ENCODE measurements around the gene DNAL4.

DNAL4 gene, protein sequence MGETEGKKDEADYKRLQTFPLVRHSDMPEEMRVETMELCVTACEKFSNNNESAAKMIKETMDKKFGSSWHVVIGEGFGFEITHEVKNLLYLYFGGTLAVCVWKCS

DNA sequence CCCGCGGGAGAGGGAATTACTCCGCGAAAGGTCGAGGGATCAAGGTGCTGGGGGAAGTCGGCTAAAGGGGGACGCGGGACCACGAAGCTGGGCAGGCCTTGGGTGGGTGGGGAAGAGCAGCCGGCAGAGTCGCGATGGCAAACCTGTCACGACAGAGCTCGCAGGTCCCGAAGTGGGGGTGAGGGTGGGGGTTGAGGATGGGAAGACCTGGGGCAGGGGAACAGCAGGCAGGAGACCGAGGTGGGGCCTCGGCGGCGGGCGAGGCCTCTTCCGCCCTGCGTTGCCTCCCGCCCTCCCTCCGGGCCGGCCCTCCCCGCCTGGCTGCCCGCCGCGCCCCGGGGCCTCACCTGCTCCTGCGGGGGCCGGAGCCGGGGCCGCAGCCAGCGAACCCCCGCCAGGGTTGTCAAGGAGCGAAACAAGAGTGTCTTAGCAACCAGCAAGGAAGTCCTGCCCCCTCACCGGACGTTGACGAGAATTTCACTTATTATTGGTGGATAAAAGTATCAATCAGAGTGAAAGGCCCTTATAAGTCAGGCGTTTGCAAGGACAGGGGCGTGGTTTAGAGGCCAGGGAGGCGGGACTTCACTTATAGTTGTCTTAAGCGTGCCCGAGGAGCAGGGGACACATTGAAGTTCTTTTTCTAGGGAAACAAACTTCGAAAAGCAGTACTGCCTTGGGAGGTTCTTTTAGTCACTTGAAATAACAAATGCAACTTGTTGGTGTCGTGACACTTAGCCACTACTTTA lies at the start of gene DNAL4:
DNAL4 (minus strand) TSS at position 423 of the 746 bp plus-strand sequence. CDS start 11,412 bp downstream, outside the sequence.
- DNase-seq (ENCODE audit: extremely low read depth in 1 of 2, low read depth in 1 of 2), result peak; percentile 70 to 91

DNA sequence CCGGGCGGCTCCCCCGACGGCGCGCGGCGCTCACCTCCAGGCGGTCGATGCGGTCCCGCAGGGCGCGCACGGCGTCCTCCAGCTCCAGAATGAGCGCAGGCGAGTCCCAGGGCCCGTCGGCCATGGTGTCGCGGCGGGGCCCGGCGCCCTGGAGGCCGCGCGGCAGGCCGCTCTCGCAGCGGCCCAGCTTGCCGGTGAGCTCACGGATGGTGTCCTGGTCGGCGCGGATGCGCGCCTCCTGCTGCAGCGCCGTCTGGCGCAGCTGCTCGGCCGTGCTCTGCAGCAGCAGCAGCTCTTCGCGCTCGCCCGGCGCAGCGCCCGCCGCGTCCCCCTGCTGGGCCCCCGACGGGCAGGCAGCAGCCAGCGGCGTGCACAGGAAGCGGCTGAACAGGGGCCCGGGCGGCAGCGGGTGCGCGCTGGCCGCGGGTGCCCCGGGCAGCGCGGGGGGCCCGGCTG lies 49.3 kb upstream of the DNAL4 start:
- DNase-seq (ENCODE audit: extremely low read depth in 1 of 2, low read depth in 1 of 2), result peak; percentile 16 to 38

GRCh38 chr22:38842512-38843200 lies 48.7 kb upstream of the DNAL4 start:
- DNase-seq (ENCODE audit: extremely low read depth in 1 of 2, low read depth in 1 of 2), result no peak

DNA sequence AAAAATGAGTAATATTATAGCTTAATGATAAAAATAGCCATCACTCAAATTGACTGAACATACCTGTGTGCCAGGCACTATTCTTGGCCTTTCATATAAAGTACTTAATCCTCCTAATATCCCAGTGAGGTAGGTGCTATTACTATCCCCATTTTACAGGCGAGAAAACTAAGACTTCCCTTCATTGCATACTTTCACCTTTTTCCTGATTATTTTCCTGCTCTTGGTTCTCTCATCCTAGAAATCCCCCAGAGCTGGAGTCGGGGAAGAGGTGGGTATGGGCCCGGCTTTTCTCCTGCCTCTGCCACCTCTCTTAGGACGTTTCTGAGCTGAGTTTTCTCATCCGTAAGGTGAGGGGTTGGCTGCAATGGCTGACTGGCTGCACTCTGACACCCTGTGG lies 47.7 kb upstream of the DNAL4 start:
- DNase-seq (ENCODE audit: extremely low read depth in 1 of 2, low read depth in 1 of 2), result no peak

- DNase-seq (ENCODE audit: extremely low read depth in 1 of 2, low read depth in 1 of 2), result no peak
These were observed 47.3 kb upstream of the DNAL4 start for GRCh38 chr22:38841211-38841610.

DNA sequence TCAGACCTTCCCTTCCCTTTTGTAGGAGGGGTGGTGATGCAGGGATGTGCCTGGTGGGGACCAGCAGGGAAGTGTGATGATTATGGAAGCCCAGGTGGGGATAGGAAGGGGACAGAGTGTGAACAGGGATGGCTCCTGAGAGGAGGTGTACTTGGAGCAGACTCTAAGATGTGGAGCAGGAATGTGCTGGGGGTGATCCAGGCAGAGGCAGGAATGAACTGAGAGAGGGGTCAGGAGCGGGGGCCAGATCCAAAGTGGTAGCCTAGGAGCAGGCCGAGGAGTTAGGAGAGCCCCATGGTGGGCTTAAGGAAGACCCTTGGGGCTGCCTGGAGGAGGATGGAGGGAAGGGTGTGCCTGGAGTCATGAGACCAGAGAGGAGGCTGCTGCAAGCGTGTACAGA lies 46.2 kb upstream of the DNAL4 start:
- no peak for DNase-seq (ENCODE audit: extremely low read depth in 1 of 2, low read depth in 1 of 2)

DNA sequence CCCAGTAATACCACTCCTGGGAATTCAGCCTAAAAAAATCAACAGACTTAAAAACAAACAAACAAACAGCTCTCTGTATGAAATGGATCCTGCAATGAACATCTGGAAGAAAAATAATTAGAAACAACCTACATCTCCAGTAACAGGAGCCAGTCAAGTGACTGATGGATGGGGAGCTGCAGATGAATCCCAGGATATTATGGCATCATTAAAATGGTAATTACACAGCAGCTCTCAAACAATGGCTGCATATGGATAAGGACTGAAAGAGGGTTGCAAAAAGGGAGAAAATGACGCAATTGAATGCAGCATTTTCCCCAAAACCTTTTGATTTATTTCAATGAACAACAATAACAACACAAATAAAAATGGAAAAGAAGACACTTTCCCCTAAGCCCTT lies 45.7 kb upstream of the DNAL4 start:
- no peak for DNase-seq (ENCODE audit: extremely low read depth in 1 of 2, low read depth in 1 of 2)

DNA sequence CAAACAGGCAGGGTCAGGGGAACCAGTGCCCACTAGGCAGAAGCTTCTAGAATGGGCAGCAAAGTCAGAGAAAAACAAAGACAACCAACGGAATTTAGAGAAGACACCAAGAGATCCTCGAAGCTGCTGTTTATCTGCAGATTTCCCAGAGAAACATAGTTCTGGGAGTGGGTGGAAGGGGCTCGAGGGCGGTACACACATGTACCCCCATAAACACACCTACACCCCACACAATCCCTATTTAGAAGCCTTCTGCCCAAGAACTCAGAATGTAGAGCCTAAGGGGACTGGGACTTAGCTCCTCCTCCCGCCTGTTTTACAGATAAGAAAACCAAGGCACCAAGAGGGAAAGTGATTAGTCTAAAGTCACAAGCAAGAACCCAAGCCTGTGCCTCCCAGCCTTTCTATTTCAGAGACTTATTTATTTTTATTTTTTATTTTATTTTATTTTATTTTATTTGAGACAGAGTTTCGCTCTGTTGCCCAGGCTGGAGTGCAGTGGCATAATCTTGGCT lies 43.5 kb upstream of the DNAL4 start:
- no peak for DNase-seq (ENCODE audit: extremely low read depth in 1 of 2, low read depth in 1 of 2)

DNA sequence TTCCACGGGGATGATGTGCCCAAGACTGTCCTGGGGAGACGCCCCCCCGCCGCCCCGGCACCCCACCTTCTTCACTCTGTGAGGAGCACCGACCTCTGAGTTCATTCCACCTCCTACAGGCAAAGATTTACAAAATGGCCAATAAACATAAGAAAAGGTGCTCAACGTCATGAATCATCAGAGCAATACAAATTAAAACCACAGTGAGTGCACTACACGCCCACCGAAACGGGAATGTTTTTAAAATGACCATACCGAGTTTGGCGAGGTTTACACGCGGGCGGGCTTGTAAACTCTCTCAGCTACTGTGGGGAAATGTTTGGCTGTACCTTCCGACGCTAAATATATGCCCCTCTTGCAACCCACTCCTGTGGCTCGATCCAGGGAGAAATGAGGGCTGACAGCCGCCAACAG lies 42.0 kb upstream of the DNAL4 start:
- DNase-seq (ENCODE audit: extremely low read depth in 1 of 2, low read depth in 1 of 2), result no peak

- DNase-seq (ENCODE audit: extremely low read depth in 1 of 2, low read depth in 1 of 2), result no peak
These were observed 41.0 kb upstream of the DNAL4 start for GRCh38 chr22:38834991-38835390.

GRCh38 chr22:38834215-38834953 lies 40.4 kb upstream of the DNAL4 start:
- no peak for DNase-seq (ENCODE audit: extremely low read depth in 1 of 2, low read depth in 1 of 2)

GRCh38 chr22:38833061-38833460 lies 39.1 kb upstream of the DNAL4 start:
- no peak for DNase-seq (ENCODE audit: extremely low read depth in 1 of 2, low read depth in 1 of 2)

- no peak for DNase-seq (ENCODE audit: extremely low read depth in 1 of 2, low read depth in 1 of 2)
These were observed 38.3 kb upstream of the DNAL4 start for GRCh38 chr22:38832005-38832978.

- DNase-seq (ENCODE audit: extremely low read depth in 1 of 2, low read depth in 1 of 2), result no peak
These were observed 37.4 kb upstream of the DNAL4 start for GRCh38 chr22:38831166-38831945.

DNA sequence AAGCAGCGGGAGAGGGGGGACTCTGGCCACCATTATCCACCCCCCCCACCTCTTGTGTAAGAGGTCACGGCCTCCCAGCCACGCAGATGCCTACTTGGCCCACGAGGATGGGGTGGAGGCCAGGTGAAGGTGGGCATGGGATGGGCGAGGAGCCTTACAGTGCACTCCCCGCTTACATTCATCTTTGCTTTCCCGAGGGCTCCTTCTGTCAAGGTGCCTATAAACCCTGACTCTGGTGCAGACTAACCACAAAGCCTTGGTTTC lies 36.8 kb upstream of the DNAL4 start:
- DNase-seq (ENCODE audit: extremely low read depth in 1 of 2, low read depth in 1 of 2), result no peak

DNA sequence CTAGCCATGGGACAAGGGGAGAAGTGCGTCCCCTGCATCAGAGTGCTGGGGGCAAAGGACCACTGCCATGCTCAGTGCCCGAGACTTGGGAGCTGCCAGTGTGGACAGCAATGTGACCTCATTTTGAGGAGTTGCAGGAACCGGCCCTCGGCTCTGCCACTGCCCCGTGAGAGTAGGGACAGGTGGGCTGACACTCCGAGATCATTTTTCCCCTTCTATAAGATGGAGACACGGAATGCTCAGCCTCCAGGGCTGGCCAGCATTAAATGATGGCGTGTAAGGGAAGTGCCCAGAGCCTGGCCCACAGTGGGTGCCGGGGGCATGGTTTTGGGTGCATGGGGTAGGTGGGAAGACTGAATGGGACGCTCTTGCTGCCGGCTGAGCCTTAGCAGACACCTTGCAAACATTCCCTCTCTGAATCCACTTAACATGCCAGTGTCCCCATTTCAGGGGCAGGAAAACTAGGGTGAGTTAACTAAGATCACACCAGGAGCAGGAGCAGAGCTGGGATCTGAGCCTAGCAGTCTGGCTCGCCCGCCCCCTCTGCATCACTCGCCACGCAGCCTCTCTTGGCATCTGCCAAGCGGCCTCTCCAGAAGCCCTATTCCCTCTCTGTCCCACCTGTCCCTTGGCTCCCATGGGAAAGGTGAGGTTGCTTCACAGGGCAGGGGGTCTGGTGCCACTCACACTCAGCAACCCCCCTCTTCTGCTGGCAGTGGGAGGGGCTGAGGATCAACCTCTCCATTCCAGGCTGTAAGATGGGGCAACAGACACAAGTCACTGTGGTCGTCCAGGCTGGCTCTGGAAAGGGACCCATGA lies 36.3 kb upstream of the DNAL4 start:
- no peak for DNase-seq (ENCODE audit: extremely low read depth in 1 of 2, low read depth in 1 of 2)

- DNase-seq (ENCODE audit: extremely low read depth in 1 of 2, low read depth in 1 of 2), result no peak
These were observed 35.5 kb upstream of the DNAL4 start for GRCh38 chr22:38829485-38829884.

- no peak for DNase-seq (ENCODE audit: extremely low read depth in 1 of 2, low read depth in 1 of 2)
These were observed 34.8 kb upstream of the DNAL4 start for GRCh38 chr22:38828616-38829205.
